ENCODE measurements around the gene HEATR9. TPM values are rescaled to one million over a fixed set of nuclear protein-coding genes. Genes with fewer than 3 reads are reported as not detected.
A peak's percentile ranks its signal among the peaks of the same experiment; 100 is the strongest.

The HEATR9 gene
- total RNA-seq, 2 experiments from 2014 or later, result 0.38 to 0.70 TPM

- ChIA-PET POLR2A (no interaction called here), CTCF (interaction anchor here (1.9 to 2.5 kb wide), 2 partner anchors 13 to 102 kb away, joined by 4 to 7 read pairs; no protein-coding TSS in a partner anchor)
Observed at GRCh38 chr17:35867574-35867973, 1.1 kb downstream of the HEATR9 start.

DNA sequence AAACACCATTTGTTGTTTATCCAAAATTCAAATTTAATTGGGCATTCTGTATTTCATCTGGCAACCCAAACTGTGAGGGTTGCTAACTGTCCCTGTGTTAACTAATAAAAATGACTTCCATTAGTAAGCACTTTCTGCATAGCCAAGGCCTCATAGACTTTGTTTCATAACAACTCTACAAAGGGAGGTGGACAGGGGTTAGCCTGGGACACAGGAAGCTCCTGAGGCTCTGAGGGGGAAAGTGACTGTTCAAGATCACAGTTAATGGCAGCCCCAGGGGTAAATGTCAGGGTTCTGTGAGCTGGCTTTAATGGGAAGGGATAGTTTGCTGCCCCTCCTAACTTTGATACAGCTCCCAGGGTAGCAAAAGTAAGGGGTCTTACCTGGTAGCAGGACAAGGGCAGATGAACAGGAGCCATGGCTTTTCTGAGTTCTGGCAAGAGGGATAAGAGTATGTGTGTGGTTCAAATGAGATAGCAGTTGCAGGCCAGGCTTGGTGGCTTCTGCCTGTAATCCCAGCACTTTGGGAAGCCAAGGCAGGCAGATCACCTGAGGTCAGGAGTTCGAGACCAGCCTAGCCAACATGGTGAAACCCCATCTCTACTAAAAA, 2.2 kb downstream of the HEATR9 start:
- ChIA-PET CTCF (interaction anchor here (1.0 kb wide), 1 partner anchor 10 kb away, joined by 3 read pairs; no protein-coding TSS in a partner anchor), POLR2A (interaction anchor here (0.6 to 1.6 kb wide), 2 partner anchors 14 to 228 kb away, joined by 3 to 4 read pairs; partner anchors contain the start of gene CCL5)
- no peak for TF ChIP-seq CTCF (IDR thresholded peaks at IDR 0.05)
- Mint-ChIP-seq H3K27me3 (no peaks in the 10 kb centered on the region), H3K9me3 (no peaks in the 10 kb centered on the region), H3K36me3 (ENCODE audit: low read depth) (peaks cover 5% of the 10 kb centered on the region), H3K27ac (no peak overlapping the region), H3K4me1 (ENCODE audit: low read depth) (peaks cover 26% of the 10 kb centered on the region), H3K4me3 (no peak overlapping the region)
- intact Hi-C loops (cut with micrococcal nuclease), result no loop called here
- ATAC-seq (peak; percentile 32), DNase-seq (no peak)

More at GRCh38 chr17:35867574-35867973, 1.1 kb downstream of the HEATR9 start:
- ATAC-seq (no peak), DNase-seq (no peak)
- Mint-ChIP-seq H3K9me3 (no peaks in the 10 kb centered on the region), H3K27me3 (no peaks in the 10 kb centered on the region), H3K4me1 (ENCODE audit: low read depth) (peaks cover 33% of the 10 kb centered on the region), H3K36me3 (ENCODE audit: low read depth) (peaks cover 12% of the 10 kb centered on the region), H3K27ac (no peak overlapping the region), H3K4me3 (no peak overlapping the region)
- intact Hi-C loops (cut with micrococcal nuclease), result no loop called here
- TF ChIP-seq CTCF (IDR thresholded peaks at IDR 0.05), result no peak

- intact Hi-C loops (cut with micrococcal nuclease), result no loop called here
- ATAC-seq (no peak), DNase-seq (no peak)
- Mint-ChIP-seq H3K27me3 (no peaks in the 10 kb centered on the region), H3K27ac (peak overlapping the region; percentile 8), H3K4me3 (no peak overlapping the region), H3K4me1 (ENCODE audit: low read depth) (peaks cover 19% of the 10 kb centered on the region), H3K9me3 (no peaks in the 10 kb centered on the region), H3K36me3 (ENCODE audit: low read depth) (peaks cover 4% of the 10 kb centered on the region)
- no peak for TF ChIP-seq CTCF (IDR thresholded peaks at IDR 0.05)
- ChIA-PET POLR2A (interaction anchor here (0.6 to 1.6 kb wide), 5 partner anchors 10 to 228 kb away, joined by 3 to 4 read pairs (median 3); partner anchors contain the start of gene CCL5), CTCF (interaction anchor here (1.0 to 3.1 kb wide), 4 partner anchors 11 to 51 kb away, joined by 3 to 10 read pairs (median 4); no protein-coding TSS in a partner anchor)
Observed at GRCh38 chr17:35865412-35866340, 3.0 kb downstream of the HEATR9 start.

DNA sequence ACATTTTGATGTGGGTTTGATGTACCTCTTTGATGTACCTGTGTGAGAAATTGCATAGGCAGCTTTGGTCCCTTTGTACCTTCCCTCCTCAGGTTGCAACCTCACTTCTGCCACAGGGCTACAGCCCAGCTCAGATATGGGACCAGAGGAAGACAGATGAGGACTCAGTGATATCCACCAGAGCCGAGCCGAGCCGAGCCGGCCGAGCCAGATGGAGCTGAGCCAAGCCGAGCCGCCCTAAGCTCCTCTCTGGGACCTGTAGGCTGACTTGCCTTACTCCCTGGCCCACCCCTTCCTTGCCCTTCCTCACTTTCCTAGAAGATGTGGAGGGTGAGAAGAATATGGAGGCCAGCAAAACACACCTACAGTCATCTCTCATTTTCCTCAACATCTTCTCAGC, 3.8 kb downstream of the HEATR9 start:
- Mint-ChIP-seq H3K27me3 (no peaks in the 10 kb centered on the region), H3K27ac (no peak overlapping the region), H3K9me3 (no peaks in the 10 kb centered on the region), H3K4me3 (no peak overlapping the region), H3K36me3 (ENCODE audit: low read depth) (peaks cover 4% of the 10 kb centered on the region), H3K4me1 (ENCODE audit: low read depth) (peaks cover 17% of the 10 kb centered on the region)
- POLR2A ChIA-PET, result interaction anchor here (0.6 to 1.4 kb wide), 4 partner anchors 11 to 690 kb away, joined by 3 to 4 read pairs (median 3); no protein-coding TSS in a partner anchor
- CTCF ChIA-PET, result interaction anchor here (0.9 to 3.1 kb wide), 4 partner anchors 15 to 51 kb away, joined by 3 to 10 read pairs (median 4); no protein-coding TSS in a partner anchor
- no peak for TF ChIP-seq CTCF (IDR thresholded peaks at IDR 0.05)
- DNase-seq, result no peak
- intact Hi-C loops (cut with micrococcal nuclease), result no loop called here
- no peak for ATAC-seq

Measured in activated CD8-positive, alpha-beta T cell treated with anti-CD3 and anti-CD28 coated beads for 36 hours (primary cell).